A549 treated with DMSO at 1 μM for 4 hours (cell line): ENCODE results near the gene RNF25. TPM values are rescaled to one million over a fixed set of nuclear protein-coding genes. Genes with fewer than 3 reads are reported as not detected.

Source experiments
- total RNA-seq: library from RNA; stranded (reverse); fragments of 200-300 nt; extraction: Qiagen RNA extraction; gene quantifications from 5 replicates; pipeline ENCODE4 v1.2.3, GENCODE V29; 2022; ENCODE audit warnings: low read depth

RNF25 gene, protein sequence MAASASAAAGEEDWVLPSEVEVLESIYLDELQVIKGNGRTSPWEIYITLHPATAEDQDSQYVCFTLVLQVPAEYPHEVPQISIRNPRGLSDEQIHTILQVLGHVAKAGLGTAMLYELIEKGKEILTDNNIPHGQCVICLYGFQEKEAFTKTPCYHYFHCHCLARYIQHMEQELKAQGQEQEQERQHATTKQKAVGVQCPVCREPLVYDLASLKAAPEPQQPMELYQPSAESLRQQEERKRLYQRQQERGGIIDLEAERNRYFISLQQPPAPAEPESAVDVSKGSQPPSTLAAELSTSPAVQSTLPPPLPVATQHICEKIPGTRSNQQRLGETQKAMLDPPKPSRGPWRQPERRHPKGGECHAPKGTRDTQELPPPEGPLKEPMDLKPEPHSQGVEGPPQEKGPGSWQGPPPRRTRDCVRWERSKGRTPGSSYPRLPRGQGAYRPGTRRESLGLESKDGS
- 39.0 to 58.2 TPM (median 47.7 TPM) in 5 replicates for total RNA-seq

GRCh38 chr2:218671654-218672566, at the start of gene RNF25, which contains the start of gene STK36:
Gene RNF25 (minus strand): TSS chr2:218672002. CDS start chr2:218671970, 32 bp downstream.
Gene STK36 (plus strand): TSS chr2:218672086. CDS start chr2:218672830, 744 bp downstream.

DNA sequence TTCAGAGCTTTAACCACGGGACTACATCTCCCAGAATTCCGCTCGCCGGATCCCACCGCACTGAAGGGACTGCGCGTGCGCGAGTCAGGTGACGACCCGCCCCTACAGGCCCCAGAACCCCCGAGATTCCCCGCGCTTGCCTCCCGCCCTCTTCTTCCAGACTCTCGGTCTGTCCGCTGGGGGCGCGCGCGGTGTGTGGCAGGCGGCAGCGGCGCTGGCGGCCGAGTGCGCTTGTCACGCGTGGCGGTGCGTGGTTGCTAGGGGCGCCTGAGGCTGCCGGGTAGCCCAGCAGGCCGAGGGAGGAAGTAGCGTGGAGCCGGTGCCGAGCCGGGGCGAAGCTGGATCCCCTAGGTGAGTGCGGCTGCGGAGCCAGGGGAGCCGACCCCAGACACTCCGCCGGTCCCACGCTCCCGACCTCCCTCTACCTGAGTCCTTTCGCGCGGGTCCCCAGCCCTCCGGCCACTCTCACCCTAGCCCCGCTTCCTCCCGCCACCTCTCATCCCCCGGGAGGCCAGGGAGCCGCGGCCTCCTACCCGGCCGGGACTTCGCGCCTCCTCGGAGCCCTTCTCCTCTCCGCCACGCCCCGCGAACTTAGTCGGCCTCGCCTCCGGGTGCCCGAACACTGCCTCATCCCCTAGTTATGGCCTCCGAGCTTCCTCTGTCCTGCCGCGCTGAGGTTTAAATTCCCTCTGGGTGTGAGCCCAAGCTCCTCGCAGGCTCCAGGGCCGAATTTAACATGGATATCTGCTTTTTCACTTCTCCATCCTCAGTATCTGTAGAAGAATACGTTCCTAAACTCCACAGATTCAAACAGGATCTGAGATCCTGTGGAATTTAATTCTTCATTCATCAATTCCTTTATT, 39.1 kb upstream of the RNF25 start, which contains the start of gene TTLL4:
TTLL4 (plus strand) TSS at position 149 of the 863 bp plus-strand sequence. CDS start 26,842 bp downstream, outside the sequence.

GRCh38 chr2:218659258-218659987, 12.4 kb downstream of the RNF25 start, which contains the start of the genes BCS1L and ZNF142:
Gene BCS1L (plus strand): TSS chr2:218659683. CDS start chr2:218660988, 1,305 bp downstream.
Gene ZNF142 (minus strand): TSS chr2:218659623. CDS start chr2:218656429, 3,194 bp downstream.

Other genes with a start within 250 kb of the RNF25 start
- gene USP37, start 103.7 kb downstream of the RNF25 start, total RNA-seq: 4.8 to 7.4 TPM (median 6.3 TPM) in 5 replicates
- gene CNOT9, start 103.2 kb downstream of the RNF25 start, total RNA-seq: 41.8 to 53.3 TPM (median 49.7 TPM) in 5 replicates
- 0.26 to 0.69 TPM (median 0.31 TPM) in 5 replicates for gene PLCD4, start 64.1 kb downstream of the RNF25 start, total RNA-seq
- gene ZNF142, start 12.4 kb downstream of the RNF25 start, total RNA-seq: 15.5 to 21.3 TPM (median 19.5 TPM) in 5 replicates
- gene BCS1L, start 12.3 kb downstream of the RNF25 start, total RNA-seq: 38.3 to 50.3 TPM (median 44.1 TPM) in 5 replicates
- 7.7 to 16.1 TPM (median 13.8 TPM) in 5 replicates for gene STK36, start 84 bp upstream of the RNF25 start, total RNA-seq
- gene TTLL4, start 38.8 kb upstream of the RNF25 start, total RNA-seq: 25.3 to 30.7 TPM (median 28.6 TPM) in 5 replicates
- 0.03 to 0.34 TPM (median 0.19 TPM) in 4 of 5 replicates, not detected in the other for gene CYP27A1, start 110.1 kb upstream of the RNF25 start, total RNA-seq
- gene PRKAG3, start 159.8 kb upstream of the RNF25 start, total RNA-seq: not detected in 5 replicates
- 0.05 to 0.15 TPM (median 0.10 TPM) in 4 of 5 replicates, not detected in the other for gene WNT6, start 187.8 kb upstream of the RNF25 start, total RNA-seq
- 0.11 TPM in 1 of 5 replicates, not detected in the others for gene WNT10A, start 208.8 kb upstream of the RNF25 start, total RNA-seq